Colonic mucosa (tissue), 4 donors: Measurements from ENCODE around the gene MAU2. TPM values are rescaled to one million over a fixed set of nuclear protein-coding genes. Genes with fewer than 3 reads are reported as not detected.
A peak's percentile ranks its signal among the peaks of the same experiment; 100 is the strongest.

Source experiments
- DNase-seq: peaks from one replicate; pipeline ENCODE4 v3.0.0-alpha.2; 2020
- H3K27ac ChIP-seq: fragments of 200-600 bp; one replicate; pipeline ENCODE4 v1.8.0; 2021
- H3K27me3 ChIP-seq: fragments of 200-600 bp; one replicate; pipeline ENCODE4 v1.8.0; 2021
- H3K36me3 ChIP-seq: fragments of 200-600 bp; one replicate; pipeline ENCODE4 v1.8.0; 2021
- H3K4me1 ChIP-seq: fragments of 200-600 bp; one replicate; pipeline ENCODE4 v1.8.0; 2021; ENCODE audit warnings: mild to moderate bottlenecking
- H3K4me3 ChIP-seq: fragments of 200-600 bp; one replicate; pipeline ENCODE4 v1.8.0; 2021
- H3K9ac ChIP-seq, 2 donors: one replicate each; pipeline ENCODE4 v1.7.0; 2013; ENCODE audit warnings: control low read depth in 2 of 2, low read depth in 2 of 2, low read length in 2 of 2
- H3K9me3 ChIP-seq: fragments of 200-600 bp; one replicate; pipeline ENCODE4 v1.8.0; 2021
- CTCF ChIP-seq: fragments of 200-600 bp; IDR thresholded peaks from one replicate; pipeline ENCODE4 v1.8.0; 2022; ENCODE audit warnings: antibody characterized with exemption, mild to moderate bottlenecking
- intact Hi-C: fragments of 100-400 bp; cut with DNase I; formaldehyde crosslinking; loops from one replicate; pipeline ENCODE4 v1.14.1; 2022
- total RNA-seq, 2 donors: library from RNA; stranded (reverse); fragmentation: NEBNext Ultra II Directional in 1 of 2; extraction: Animal tissue kit (Norgen Biotek cat#: 25700) in 1 of 2; gene quantifications; one replicate each; pipeline ENCODE4 v1.2.1, GENCODE V29; 2021
- donor health status: healthy.
- donor health status: DM: no; HTN: no; CAD: no.
- donor health status: DM: no; HTN: no; CAD: no.

MAU2 gene
- total RNA-seq, 2 donors from 2014 or later, result 33.5 to 56.7 TPM

GRCh38 chr19:19321141-19321577 is 530 bp downstream of the MAU2 start:
- Histone ChIP-seq H3K9me3 (no peaks in the 10 kb centered on the region), H3K27ac (peak overlapping the region; percentile 76), H3K4me3 (peak overlapping the region; percentile 97), H3K9ac (peak overlapping the region; percentile 92 to 100), H3K4me1 (peaks cover 3% of the 10 kb centered on the region), H3K36me3 (no peaks in the 10 kb centered on the region), H3K27me3 (no peaks in the 10 kb centered on the region)
- TF ChIP-seq CTCF, result no peak
- DNase-seq, result peak; percentile 26
- intact Hi-C loops, result no loop called here

- Histone ChIP-seq H3K27ac (no peak overlapping the region), H3K9me3 (no peaks in the 10 kb centered on the region), H3K9ac (no peak overlapping the region), H3K4me1 (peaks cover under 1% of the 10 kb centered on the region), H3K36me3 (no peaks in the 10 kb centered on the region), H3K27me3 (no peaks in the 10 kb centered on the region), H3K4me3 (no peak overlapping the region)
- intact Hi-C loops, result no loop called here
- no peak for DNase-seq
- no peak for TF ChIP-seq CTCF
Observed at GRCh38 chr19:19324059-19324770, 3.6 kb downstream of the MAU2 start.

DNA sequence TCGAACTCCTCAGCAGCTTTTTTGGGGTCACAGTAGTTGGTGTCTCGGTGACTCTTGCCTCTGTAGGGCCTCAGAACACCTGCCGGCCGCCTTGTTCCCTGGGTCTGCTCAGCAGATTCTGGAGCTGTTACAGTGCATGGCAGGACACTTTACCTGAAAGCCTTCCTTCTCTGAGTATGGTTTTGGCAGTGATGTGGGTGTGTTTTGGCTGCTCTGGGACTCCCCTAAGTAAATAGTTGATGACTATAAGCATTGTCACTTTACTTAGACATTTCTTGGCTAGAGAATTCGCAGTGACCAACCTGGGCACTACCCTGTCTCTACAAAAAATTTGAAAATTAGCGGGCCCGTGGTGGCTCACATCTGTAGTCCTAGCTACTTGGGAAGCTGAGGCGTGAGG is 7.0 kb downstream of the MAU2 start:
- no peak for DNase-seq
- no peaks in the 10 kb centered on the region for H3K27me3 ChIP-seq
- H3K36me3 ChIP-seq, result no peaks in the 10 kb centered on the region
- H3K9ac ChIP-seq, result no peak overlapping the region
- H3K9me3 ChIP-seq, result no peaks in the 10 kb centered on the region
- no peak for TF ChIP-seq CTCF
- no peak overlapping the region for H3K27ac ChIP-seq
- H3K4me3 ChIP-seq, result no peak overlapping the region
- no peaks in the 10 kb centered on the region for H3K4me1 ChIP-seq
- intact Hi-C loops, result no loop called here

DNA sequence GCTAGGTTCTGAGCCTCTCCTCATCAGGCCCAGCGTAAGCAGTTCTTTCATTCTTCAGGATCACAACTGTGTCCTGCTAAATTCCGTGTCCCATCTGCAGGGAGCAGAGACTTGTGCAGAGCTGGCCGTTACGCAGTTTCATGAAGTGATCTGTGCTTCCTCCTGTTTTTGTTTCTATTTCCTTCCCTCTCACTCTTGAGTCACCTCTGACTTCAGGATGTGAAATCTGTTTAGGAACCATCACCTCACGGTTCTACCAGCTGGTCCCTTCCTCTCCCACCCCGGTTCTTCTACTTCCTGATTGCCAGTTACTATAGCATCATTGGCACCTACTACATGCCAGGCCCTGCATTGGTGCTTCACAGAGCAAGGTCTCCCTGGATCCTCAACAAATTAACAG is 8.5 kb downstream of the MAU2 start:
- Histone ChIP-seq H3K9me3 (no peaks in the 10 kb centered on the region), H3K9ac (no peak overlapping the region), H3K4me3 (no peak overlapping the region), H3K27ac (no peak overlapping the region), H3K36me3 (no peaks in the 10 kb centered on the region), H3K4me1 (no peaks in the 10 kb centered on the region), H3K27me3 (no peaks in the 10 kb centered on the region)
- intact Hi-C loops, result no loop called here
- DNase-seq, result no peak
- TF ChIP-seq CTCF, result no peak

- no peak overlapping the region for H3K9ac ChIP-seq
- no peak for TF ChIP-seq CTCF
- intact Hi-C loops, result no loop called here
Observed at GRCh38 chr19:19334063-19334988, 13.7 kb downstream of the MAU2 start.

More at GRCh38 chr19:19334063-19334988, 13.7 kb downstream of the MAU2 start:
- Histone ChIP-seq H3K4me3 (no peak overlapping the region), H3K36me3 (peaks cover 11% of the 10 kb centered on the region), H3K27me3 (no peaks in the 10 kb centered on the region), H3K4me1 (no peaks in the 10 kb centered on the region), H3K27ac (no peak overlapping the region), H3K9me3 (no peaks in the 10 kb centered on the region)
- no peak for DNase-seq
